Transverse colon (tissue), 4 donors: ENCODE measurements around the gene MPPED2. TPM values are rescaled to one million over a fixed set of nuclear protein-coding genes. Genes with fewer than 3 reads are reported as not detected.

ENCODE experiments used
- DNase-seq: peaks from one replicate; pipeline ENCODE4 v3.0.0-alpha.2; 2019
- H3K27ac ChIP-seq, 4 donors: fragments of 200-600 bp; sonication (generic); 2 replicates each; pipeline ENCODE4 v1.5.1; 2016 to 2018; ENCODE audit warnings: inconsistent platforms in 4 of 4
- H3K27me3 ChIP-seq: fragments of 200-600 bp; sonication (generic); 2 replicates; pipeline ENCODE4 v1.5.1; 2017; ENCODE audit warnings: inconsistent platforms
- H3K36me3 ChIP-seq, 4 donors: fragments of 200-600 bp; sonication (generic); 2 replicates each; pipeline ENCODE4 v1.5.1; 2017 to 2019; ENCODE audit warnings: inconsistent platforms in 4 of 4
- H3K4me1 ChIP-seq, 4 donors: fragments of 200-600 bp; sonication (generic); 2 replicates each; pipeline ENCODE4 v1.5.1; 2017 to 2020; ENCODE audit warnings: inconsistent platforms in 4 of 4
- H3K4me3 ChIP-seq, 4 donors: fragments of 200-600 bp; sonication (generic); 1 replicate in 1 of 4; 2 replicates in 3 of 4; pipeline versions ENCODE4 v1.5.1 to v1.6.1; 2017 to 2019; ENCODE audit warnings: inconsistent platforms in 4 of 4
- H3K9me3 ChIP-seq, 2 donors: fragments of 200-600 bp; sonication (generic); 2 replicates each; pipeline ENCODE4 v1.5.1; 2017 to 2019; ENCODE audit warnings: inconsistent platforms in 2 of 2
- CTCF ChIP-seq, 5 experiments: fragments of 200-600 bp in 3 of 5; fragments of 450-650 bp in 2 of 5; sonication (generic) in 3 of 5; IDR thresholded peaks; 1 replicate in 2 of 5; 2 replicates in 3 of 5; pipeline ENCODE4 v1.5.1; 2016 to 2017; ENCODE audit warnings: antibody characterized with exemption in 5 of 5, inconsistent platforms in 3 of 5, mild to moderate bottlenecking in 2 of 5, moderate library complexity in 1 of 5
- EP300 ChIP-seq: sonication (generic); formaldehyde crosslinking; IDR thresholded peaks from one replicate; pipeline ENCODE4 v1.6.1; 2017; ENCODE audit warnings: antibody characterized with exemption, low read depth
- POLR2A ChIP-seq: fragments of 450-650 bp; IDR thresholded peaks from one replicate; pipeline ENCODE4 v1.6.1; 2016; ENCODE audit warnings: antibody characterized with exemption, mild to moderate bottlenecking, moderate library complexity
- POLR2AphosphoS5 ChIP-seq, 3 donors: sonication (generic); formaldehyde crosslinking; IDR thresholded peaks; one replicate each; pipeline ENCODE4 v1.6.1; 2016; ENCODE audit warnings: antibody characterized with exemption in 3 of 3
- WGBS, 2 donors: methylation state at CpG; one replicate each; pipeline ENCODE4 v1.1.5; 2018; ENCODE audit warnings: low coverage in 1 of 2; 5-methylcytosine and 5-hydroxymethylcytosine counted together
- in situ Hi-C, 4 donors: fragments of 200-750 bp; cut with MboI; loops; one replicate each; pipeline versions ENCODE4 v1.15.0 to v1.15.1; 2017; ENCODE audit warnings: low sequenced_read_pairs in 3 of 4, low pct_ligation_motif_present in 1 of 4, low pct_unique_long_range_greater_than_20kb in 1 of 4
- intact Hi-C: fragments of 100-400 bp; cut with DNase I; formaldehyde crosslinking; loops from one replicate; pipeline ENCODE4 v1.15.1; 2023; ENCODE audit warnings: low total_unique reads
- total RNA-seq, 4 donors: library from RNA; depleted of rRNA; stranded (reverse); fragments of >200 nt; gene quantifications; one replicate each; pipeline ENCODE4 v1.1.0, GENCODE V29; 2016

The MPPED2 gene
- total RNA-seq, 4 donors from 2014 or later = 1.4 to 1.6 TPM; not detected in 2

GRCh38 chr11:30617762-30618161 lies 31.6 kb upstream of the MPPED2 start:
- DNase-seq = no peak
- intact Hi-C loops = no loop called here
- H3K27ac ChIP-seq = no peak overlapping the region
- in situ Hi-C loops = no loop called here
- no peaks in the 10 kb centered on the region for H3K27me3 ChIP-seq
- H3K4me1 ChIP-seq = no peaks in the 10 kb centered on the region
- H3K36me3 ChIP-seq = no peaks in the 10 kb centered on the region
- no peak for TF ChIP-seq CTCF (IDR thresholded peaks at IDR 0.05)
- TF ChIP-seq EP300 = no peak
- no peak for TF ChIP-seq POLR2AphosphoS5 (IDR thresholded peaks at IDR 0.05)
- TF ChIP-seq POLR2A = no peak
- no peak overlapping the region for H3K4me3 ChIP-seq
- H3K9me3 ChIP-seq = no peaks in the 10 kb centered on the region

- TF ChIP-seq POLR2A (no peak), CTCF (IDR thresholded peaks at IDR 0.05) (no peak)
- no peak for DNase-seq
- in situ Hi-C loops = no loop called here
- Histone ChIP-seq H3K4me3 (no peak overlapping the region), H3K27me3 (no peaks in the 10 kb centered on the region), H3K4me1 (no peaks in the 10 kb centered on the region), H3K36me3 (no peaks in the 10 kb centered on the region), H3K27ac (no peak overlapping the region), H3K9me3 (no peaks in the 10 kb centered on the region)
- intact Hi-C loops = no loop called here
- WGBS, 2 donors = 82 to 100% methylated on average over 1 to 3 of the region's 3 CpGs
Observed at GRCh38 chr11:30610628-30611027, 24.5 kb upstream of the MPPED2 start.

GRCh38 chr11:30608534-30608933 lies 22.4 kb upstream of the MPPED2 start:
- DNase-seq = no peak
- Histone ChIP-seq H3K36me3 (no peaks in the 10 kb centered on the region), H3K27ac (no peak overlapping the region), H3K4me1 (no peaks in the 10 kb centered on the region), H3K27me3 (no peaks in the 10 kb centered on the region), H3K9me3 (no peaks in the 10 kb centered on the region), H3K4me3 (no peak overlapping the region)
- intact Hi-C loops = no loop called here
- in situ Hi-C loops = no loop called here
- TF ChIP-seq CTCF (IDR thresholded peaks at IDR 0.05) (no peak), POLR2AphosphoS5 (IDR thresholded peaks at IDR 0.05) (no peak), POLR2A (no peak), EP300 (no peak)

GRCh38 chr11:30605036-30605605 lies 19.0 kb upstream of the MPPED2 start:
- no peak for DNase-seq
- Histone ChIP-seq H3K36me3 (no peaks in the 10 kb centered on the region), H3K4me3 (no peak overlapping the region), H3K27ac (no peak overlapping the region), H3K9me3 (no peaks in the 10 kb centered on the region), H3K4me1 (no peaks in the 10 kb centered on the region), H3K27me3 (no peaks in the 10 kb centered on the region)
- 48 to 55% methylated on average over 3 of the region's 3 CpGs for WGBS, 2 donors
- intact Hi-C loops = no loop called here
- no peak for TF ChIP-seq POLR2A
- no peak for TF ChIP-seq EP300
- no peak for TF ChIP-seq POLR2AphosphoS5 (IDR thresholded peaks at IDR 0.05)
- TF ChIP-seq CTCF (IDR thresholded peaks at IDR 0.05) = no peak
- in situ Hi-C loops = no loop called here
